ENCODE data around the gene GULP1. TPM values are rescaled to one million over a fixed set of nuclear protein-coding genes. Genes with fewer than 3 reads are reported as not detected.
A peak's percentile ranks its signal among the peaks of the same experiment; 100 is the strongest.

Gene GULP1
- total and polyA plus RNA-seq, 12 donors = 2.0 to 6.0 (median 4.7) TPM

- intact Hi-C loops (cut with DNase I) = loop anchor here in 3 of 10 donors (5.0 kb wide), 1 partner anchor 40 kb away; the partner anchor contains the start of gene GULP1 (in 3 of the 3)
- ATAC-seq = no peak
- Histone ChIP-seq H3K27me3 (no peaks in the 10 kb centered on the region), H3K27ac (peak overlapping the region in 2 of 10 donors; percentile 46 to 56), H3K4me1 (peaks cover 0 to 28% (median 12%) of the 10 kb centered on the region in 9 donors), H3K4me3 (no peak overlapping the region), H3K9me3 (no peaks in the 10 kb centered on the region), H3K36me3 (no peaks in the 10 kb centered on the region)
- WGBS, 2 donors = 95 to 96% methylated on average over 2 of the region's 2 CpGs
- no peak for DNase-seq
- no peak for TF ChIP-seq CTCF (IDR thresholded peaks at IDR 0.05)
Measured at GRCh38 chr2:188332619-188333018, 40.9 kb downstream of the GULP1 start.

- no peak for TF ChIP-seq CTCF (IDR thresholded peaks at IDR 0.05)
- ATAC-seq (peak; percentile 70 to 92 (median 90)), DNase-seq (peak; percentile 17 to 40)
- intact Hi-C loops (cut with DNase I) = loop anchor here in 3 of 10 donors (5.0 kb wide), 1 partner anchor 42 kb away; the partner anchor contains the start of gene GULP1 (in 3 of the 3)
- Histone ChIP-seq H3K27me3 (no peaks in the 10 kb centered on the region), H3K27ac (peak overlapping the region in 8 of 10 donors; percentile 27 to 64 (median 52)), H3K9me3 (no peaks in the 10 kb centered on the region), H3K36me3 (no peaks in the 10 kb centered on the region), H3K4me3 (peak overlapping the region in 4 of 10 donors; percentile 16 to 20 (median 18)), H3K4me1 (peaks cover 0 to 30% (median 12%) of the 10 kb centered on the region in 9 donors)
- 10 to 14% methylated on average over 5 of the region's 5 CpGs for WGBS, 2 donors
Measured at GRCh38 chr2:188333751-188334524, 42.3 kb downstream of the GULP1 start.

- ATAC-seq = no peak
- peaks cover 0 to 3% (median 0%) of the 10 kb centered on the region in 11 donors for H3K9me3 ChIP-seq
- intact Hi-C loops (cut with DNase I) = no loop called here
- H3K27me3 ChIP-seq = no peaks in the 10 kb centered on the region
- 95 to 100% methylated on average over 3 of the region's 3 CpGs for WGBS, 2 donors
- peaks cover 0 to 17% (median 7%) of the 10 kb centered on the region in 9 donors for H3K4me1 ChIP-seq
- H3K4me3 ChIP-seq = no peak overlapping the region
- no peak for TF ChIP-seq CTCF (IDR thresholded peaks at IDR 0.05)
- no peak overlapping the region for H3K27ac ChIP-seq
- DNase-seq = no peak
- no peaks in the 10 kb centered on the region for H3K36me3 ChIP-seq
Measured at GRCh38 chr2:188338463-188338862, 46.8 kb downstream of the GULP1 start.

- WGBS, 2 donors = 90 to 92% methylated on average over 3 of the region's 3 CpGs
- ATAC-seq (no peak), DNase-seq (no peak)
- no peak overlapping the region for H3K4me3 ChIP-seq
- H3K27me3 ChIP-seq = no peaks in the 10 kb centered on the region
- peaks cover 0 to 4% (median 0%) of the 10 kb centered on the region in 9 donors for H3K4me1 ChIP-seq
- no peak for TF ChIP-seq CTCF (IDR thresholded peaks at IDR 0.05)
- intact Hi-C loops (cut with DNase I) = no loop called here
- no peak overlapping the region for H3K27ac ChIP-seq
- peaks cover 0 to 3% (median 0%) of the 10 kb centered on the region in 11 donors for H3K9me3 ChIP-seq
- H3K36me3 ChIP-seq = no peaks in the 10 kb centered on the region
Measured at GRCh38 chr2:188340257-188340656, 48.6 kb downstream of the GULP1 start.

Data from heart right ventricle (tissue), 16 donors.